HCT116 (cell line): ENCODE data around the gene NARF. TPM values are rescaled to one million over a fixed set of nuclear protein-coding genes. Genes with fewer than 3 reads are reported as not detected.
A peak's percentile ranks its signal among the peaks of the same experiment; 100 is the strongest.

ENCODE experiments used
- ATAC-seq: fragments of 200-7000 bp; cut with Tn5 transposase; 2 replicates; pipeline ENCODE4 v1.9.1; 2020; ENCODE audit warnings: mild to moderate bottlenecking, moderate library complexity
- BruUV-seq: library from RNA; stranded (reverse); fragments of 400-500 nt; replicated peaks from 2 replicates; lab custom pipeline; 2021; lab: Mats Ljungman, UMichigan
- CTCF ChIA-PET: fragments of 300-600 bp; sonication (Branson Sonifier 250); formaldehyde crosslinking; loops from one replicate; lab custom pipeline; 2021; ENCODE audit warnings: antibody characterized with exemption; lab: Charles Lee
- POLR2A ChIA-PET: fragments of 300-600, 350-600 bp; sonication (Branson Sonifier 250); formaldehyde crosslinking; loops from one replicate; lab custom pipeline; 2021; ENCODE audit warnings: antibody characterized with exemption; lab: Charles Lee
- RAD21 ChIA-PET, 2 experiments: fragments of 300-600 bp; sonication (Branson Sonifier 250); formaldehyde crosslinking; loops; one replicate each; lab custom pipeline; 2023; ENCODE audit warnings: low total read pairs in 2 of 2; ENCODE audit not compliant: uncharacterized antibody in 2 of 2, unreplicated experiment in 2 of 2, low non-redundant PET in 1 of 2; lab: Charles Lee
- DNase-seq: peaks from one replicate; pipeline ENCODE4 v3.0.0-alpha.2; 2010; ENCODE audit warnings: low read depth, low spot score
- H2AFZ ChIP-seq: fragments of 200-600 bp; shearing (Covaris generic), sonication (generic); 2 replicates; pipeline ENCODE4 v1.6.1; 2017; ENCODE audit warnings: low read depth, mixed run types, mixed read lengths, antibody characterized with exemption, low read length; ENCODE audit not compliant: poor library complexity, severe bottlenecking
- H3K27ac ChIP-seq: 2 replicates; pipeline ENCODE4 v1.5.1; 2012; ENCODE audit warnings: low read depth, low read length
- H3K27me3 ChIP-seq: fragments of 200-600 bp; sonication (generic); 2 replicates; pipeline ENCODE4 v1.6.1; 2016; ENCODE audit warnings: mixed run types, low read length, mixed read lengths; ENCODE audit not compliant: insufficient read depth
- H3K36me3 ChIP-seq, 2 experiments: fragments of 200-500 bp in 1 of 2; fragments of 200-600 bp in 1 of 2; sonication (Bioruptor generic) in 1 of 2; sonication (generic) in 1 of 2; 2 replicates each; pipeline versions ENCODE4 v1.5.1 to v1.6.1; 2014 to 2016; ENCODE audit warnings: low read length in 2 of 2, inconsistent platforms in 1 of 2, mixed read lengths in 1 of 2, mixed run types in 1 of 2; ENCODE audit not compliant: insufficient read depth in 2 of 2, control insufficient read depth in 1 of 2
- H3K4me1 ChIP-seq, 2 experiments: fragments of 200-600 bp in 1 of 2; sonication (generic) in 1 of 2; 2 replicates each; pipeline versions ENCODE4 v1.5.1 to v1.6.1; 2012 to 2017; ENCODE audit warnings: low read length in 2 of 2, inconsistent platforms in 1 of 2, mild to moderate bottlenecking in 1 of 2, mixed read lengths in 1 of 2, mixed run types in 1 of 2, moderate library complexity in 1 of 2; ENCODE audit not compliant: insufficient read depth in 2 of 2, control insufficient read depth in 1 of 2
- H3K4me2 ChIP-seq: fragments of 200-600 bp; sonication (generic); 2 replicates; pipeline ENCODE4 v1.6.1; 2017; ENCODE audit warnings: mixed run types, low read length, mixed read lengths
- H3K4me3 ChIP-seq, 2 experiments: fragments of 200-600 bp in 1 of 2; sonication (generic) in 1 of 2; replicated peaks in 1 of 2; 2 replicates each; pipeline ENCODE4 v1.5.1; 2011 to 2016; ENCODE audit warnings: low read length in 2 of 2, control low read depth in 1 of 2, low read depth in 1 of 2, mild to moderate bottlenecking in 1 of 2, mixed read lengths in 1 of 2, mixed run types in 1 of 2
- H3K79me2 ChIP-seq: fragments of 200-600 bp; sonication (generic); 2 replicates; pipeline ENCODE4 v1.6.1; 2017; ENCODE audit warnings: mild to moderate bottlenecking, mixed run types, low read length, moderate library complexity, mixed read lengths; ENCODE audit not compliant: insufficient read depth
- H3K9ac ChIP-seq: fragments of 200-600 bp; sonication (generic); 2 replicates; pipeline ENCODE4 v1.6.1; 2016; ENCODE audit warnings: low read length, mixed read lengths
- H3K9me2 ChIP-seq: fragments of 200-600 bp; sonication (generic), shearing (Covaris generic); 2 replicates; pipeline ENCODE4 v1.6.1; 2017; ENCODE audit warnings: mixed run types, mild to moderate bottlenecking, moderate library complexity; ENCODE audit not compliant: insufficient read depth
- H3K9me3 ChIP-seq, 2 experiments: fragments of 200-500 bp in 1 of 2; fragments of 200-600 bp in 1 of 2; sonication (Bioruptor generic) in 1 of 2; sonication (generic) in 1 of 2; 2 replicates each; pipeline ENCODE4 v1.6.1; 2014 to 2017; ENCODE audit warnings: low read length in 2 of 2, mixed read lengths in 2 of 2, inconsistent platforms in 1 of 2, low read depth in 1 of 2, mild to moderate bottlenecking in 1 of 2, mixed run types in 1 of 2, moderate library complexity in 1 of 2; ENCODE audit not compliant: control insufficient read depth in 1 of 2, insufficient read depth in 1 of 2
- H4K20me1 ChIP-seq: fragments of 200-600 bp; sonication (generic), shearing (Covaris generic); 2 replicates; pipeline ENCODE4 v1.6.1; 2017; ENCODE audit warnings: mixed run types, mild to moderate bottlenecking, moderate library complexity; ENCODE audit not compliant: insufficient read depth
- CEBPB ChIP-seq: IDR thresholded peaks from 2 replicates; pipeline ENCODE4 v1.6.1; 2012; ENCODE audit warnings: low read depth
- FOSL1 ChIP-seq: IDR thresholded peaks from 2 replicates; pipeline ENCODE4 v1.6.1; 2012; ENCODE audit warnings: low read depth
- POLR2A ChIP-seq: IDR thresholded peaks from 2 replicates; pipeline ENCODE4 v1.7.0; 2011; ENCODE audit warnings: borderline replicate concordance; ENCODE audit not compliant: insufficient read depth, insufficient read length; ENCODE audit errors: extremely low read depth
- SIN3A ChIP-seq: IDR thresholded peaks from 2 replicates; pipeline ENCODE4 v1.6.1; 2012; ENCODE audit warnings: low read depth
- TCF7L2 ChIP-seq: IDR thresholded peaks from 2 replicates; pipeline ENCODE4 v1.7.0; 2011; ENCODE audit warnings: borderline replicate concordance, inconsistent platforms; ENCODE audit not compliant: insufficient read depth, insufficient read length; ENCODE audit errors: extremely low read depth
- YY1 ChIP-seq: IDR thresholded peaks from 2 replicates; pipeline ENCODE4 v1.6.1; 2011; ENCODE audit warnings: low read length, low read depth, moderate library complexity, mild to moderate bottlenecking; ENCODE audit not compliant: insufficient replicate concordance; ENCODE audit errors: extremely low read depth
- ZFX ChIP-seq: fragments of 450-650 bp; IDR thresholded peaks from 2 replicates; pipeline ENCODE4 v1.6.1; 2017
- ZNF274 ChIP-seq: fragments of 200-500 bp; sonication (Bioruptor generic); IDR thresholded peaks from 2 replicates; pipeline ENCODE4 v1.6.1; 2014; ENCODE audit warnings: mild to moderate bottlenecking, low read depth, low read length, inconsistent platforms
- intact Hi-C: fragments of 100-400 bp; cut with micrococcal nuclease; formaldehyde crosslinking; loops from 2 replicates; pipeline ENCODE4 v1.10.0; 2022
- total RNA-seq: library from RNA; stranded (reverse); gene quantifications from one replicate; pipeline ENCODE4 v1.2.1, GENCODE V29; 2021; ENCODE audit not compliant: unreplicated experiment
- TF ChIP-seq, protein P1 (sequence below): IDR thresholded peaks from 2 replicates; pipeline ENCODE4 v1.6.1; 2011; ENCODE audit warnings: mild to moderate bottlenecking, low read length, moderate library complexity; ENCODE audit not compliant: insufficient replicate concordance; ENCODE audit errors: extremely low read depth
- TF ChIP-seq, protein P2 (sequence below): IDR thresholded peaks from 2 replicates; pipeline ENCODE4 v1.6.1; 2012

NARF gene
- total RNA-seq, 1 experiment from 2014 or later = 91.8 TPM

DNA sequence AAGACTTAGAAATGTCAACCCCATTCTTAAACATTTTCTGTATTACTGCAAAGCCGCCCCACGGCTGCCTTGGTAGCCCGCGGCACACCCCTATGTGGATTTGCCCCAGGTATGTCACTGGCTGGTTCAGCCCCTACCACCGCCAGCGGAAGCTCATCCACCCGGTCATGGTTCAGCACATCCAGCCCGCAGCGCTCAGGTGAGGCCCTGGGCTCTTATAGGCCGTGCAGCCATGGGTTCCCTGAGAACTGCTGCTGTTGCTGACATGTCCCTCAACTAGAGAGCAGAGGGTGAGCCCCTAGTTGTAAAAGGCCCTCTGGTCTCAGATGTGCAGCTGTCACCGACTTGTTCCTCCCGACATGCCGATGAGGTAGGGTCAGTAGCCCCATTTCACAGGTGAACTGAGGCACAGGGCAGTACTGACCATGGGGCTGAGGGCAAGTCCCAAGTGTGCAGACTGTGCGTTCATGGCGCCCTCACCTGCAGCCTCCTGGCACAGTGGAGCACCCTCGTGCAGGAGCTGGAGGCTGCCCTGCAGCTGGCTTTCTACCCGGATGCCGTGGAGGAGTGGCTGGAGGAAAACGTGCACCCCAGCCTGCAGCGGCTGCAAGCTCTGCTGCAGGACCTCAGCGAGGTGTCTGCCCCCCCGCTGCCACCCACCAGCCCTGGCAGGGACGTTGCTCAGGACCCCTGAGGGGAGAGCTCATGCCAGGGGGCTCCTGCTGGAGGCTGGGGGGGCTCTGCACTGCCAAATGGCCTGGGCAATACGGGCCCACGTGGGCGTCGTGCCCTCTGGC lies 16.7 kb upstream of the NARF start:
- Histone ChIP-seq H3K27me3 (no peaks in the 10 kb centered on the region), H3K9ac (no peak overlapping the region), H2AFZ (no peak overlapping the region), H3K36me3 (0 out of 4 replicates have a peak, but pooled peaks cover 0 to 12% of the 10 kb centered on the region in 2 experiments), H3K9me2 (no peaks in the 10 kb centered on the region), H3K79me2 (no peaks in the 10 kb centered on the region), H3K4me3 (no peak overlapping the region), H3K9me3 (no peaks in the 10 kb centered on the region), H3K4me2 (no peak overlapping the region), H3K27ac (no peak overlapping the region), H3K4me1 (no peaks in the 10 kb centered on the region), H4K20me1 (no peaks in the 10 kb centered on the region)
- no peak for DNase-seq
- TF ChIP-seq, protein P1, sequence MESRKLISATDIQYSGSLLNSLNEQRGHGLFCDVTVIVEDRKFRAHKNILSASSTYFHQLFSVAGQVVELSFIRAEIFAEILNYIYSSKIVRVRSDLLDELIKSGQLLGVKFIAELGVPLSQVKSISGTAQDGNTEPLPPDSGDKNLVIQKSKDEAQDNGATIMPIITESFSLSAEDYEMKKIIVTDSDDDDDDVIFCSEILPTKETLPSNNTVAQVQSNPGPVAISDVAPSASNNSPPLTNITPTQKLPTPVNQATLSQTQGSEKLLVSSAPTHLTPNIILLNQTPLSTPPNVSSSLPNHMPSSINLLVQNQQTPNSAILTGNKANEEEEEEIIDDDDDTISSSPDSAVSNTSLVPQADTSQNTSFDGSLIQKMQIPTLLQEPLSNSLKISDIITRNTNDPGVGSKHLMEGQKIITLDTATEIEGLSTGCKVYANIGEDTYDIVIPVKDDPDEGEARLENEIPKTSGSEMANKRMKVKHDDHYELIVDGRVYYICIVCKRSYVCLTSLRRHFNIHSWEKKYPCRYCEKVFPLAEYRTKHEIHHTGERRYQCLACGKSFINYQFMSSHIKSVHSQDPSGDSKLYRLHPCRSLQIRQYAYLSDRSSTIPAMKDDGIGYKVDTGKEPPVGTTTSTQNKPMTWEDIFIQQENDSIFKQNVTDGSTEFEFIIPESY = no peak
- TF ChIP-seq TCF7L2 (no peak), SIN3A (no peak), CEBPB (no peak), YY1 (no peak), FOSL1 (no peak), POLR2A (no peak), ZFX (no peak), ZNF274 (no peak)
- TF ChIP-seq, protein P2, sequence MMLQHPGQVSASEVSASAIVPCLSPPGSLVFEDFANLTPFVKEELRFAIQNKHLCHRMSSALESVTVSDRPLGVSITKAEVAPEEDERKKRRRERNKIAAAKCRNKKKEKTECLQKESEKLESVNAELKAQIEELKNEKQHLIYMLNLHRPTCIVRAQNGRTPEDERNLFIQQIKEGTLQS = no peak
- ChIA-PET POLR2A (interaction anchor here (1.7 kb wide), 1 partner anchor 10 kb away, joined by 4 read pairs; no protein-coding TSS in a partner anchor), RAD21 (no interaction called here), CTCF (no interaction called here)
- intact Hi-C loops = no loop called here
- BruUV-seq = no TSS peak
- ATAC-seq = peak; percentile 26
